H9 (cell line): Measurements from ENCODE around the gene METTL4. TPM values are rescaled to one million over a fixed set of nuclear protein-coding genes. Genes with fewer than 3 reads are reported as not detected.

Experiments
- DNase-seq: peaks from one replicate; pipeline ENCODE4 v3.0.0-alpha.2; 2017
- H2AFZ ChIP-seq: one replicate; pipeline ENCODE4 v1.6.1; 2013; ENCODE audit warnings: mild to moderate bottlenecking, low read length, control low read depth, moderate library complexity
- H2AK5ac ChIP-seq: 2 replicates; pipeline ENCODE4 v1.6.1; 2013; ENCODE audit warnings: low read length, control low read depth, mixed read lengths; ENCODE audit not compliant: insufficient read length
- H2BK120ac ChIP-seq: one replicate; pipeline ENCODE4 v1.6.1; 2013; ENCODE audit warnings: low read depth, mild to moderate bottlenecking, low read length, control low read depth, inconsistent platforms; ENCODE audit not compliant: poor library complexity, severe bottlenecking
- H2BK12ac ChIP-seq: 2 replicates; pipeline ENCODE4 v1.6.1; 2013; ENCODE audit warnings: low read length, control low read depth, mixed read lengths, low read depth; ENCODE audit not compliant: insufficient read length
- H2BK15ac ChIP-seq: 2 replicates; pipeline ENCODE4 v1.6.1; 2013; ENCODE audit warnings: low read depth, low read length, control low read depth
- H2BK20ac ChIP-seq: one replicate; pipeline ENCODE4 v1.6.1; 2013; ENCODE audit warnings: low read depth, mild to moderate bottlenecking, low read length, control low read depth, inconsistent platforms; ENCODE audit not compliant: poor library complexity, severe bottlenecking
- H2BK5ac ChIP-seq: 2 replicates; pipeline ENCODE4 v1.6.1; 2013; ENCODE audit warnings: low read length, control low read depth, mixed read lengths; ENCODE audit not compliant: insufficient read length
- H3K14ac ChIP-seq: 2 replicates; pipeline ENCODE4 v1.6.1; 2013; ENCODE audit warnings: low read length, control low read depth; ENCODE audit not compliant: insufficient read depth
- H3K18ac ChIP-seq: 2 replicates; pipeline ENCODE4 v1.6.1; 2013; ENCODE audit warnings: low read depth, mild to moderate bottlenecking, mixed read lengths, low read length, control low read depth; ENCODE audit not compliant: insufficient read length
- H3K23ac ChIP-seq: 2 replicates; pipeline ENCODE4 v1.6.1; 2013; ENCODE audit warnings: low read length, control low read depth, mixed read lengths, low read depth; ENCODE audit not compliant: insufficient read length
- H3K23me2 ChIP-seq: 2 replicates; pipeline ENCODE4 v1.6.1; 2013; ENCODE audit warnings: low read depth, mild to moderate bottlenecking, mixed read lengths, low read length, control low read depth; ENCODE audit not compliant: insufficient read length, poor library complexity, severe bottlenecking
- H3K27ac ChIP-seq: 2 replicates; pipeline ENCODE4 v1.5.1; 2013; ENCODE audit warnings: low read length, control low read depth, mixed read lengths, low read depth; ENCODE audit not compliant: insufficient read length
- H3K27me3 ChIP-seq: 2 replicates; pipeline ENCODE4 v1.6.1; 2013; ENCODE audit warnings: low read length, control low read depth, inconsistent platforms; ENCODE audit not compliant: insufficient read depth
- H3K4ac ChIP-seq: 2 replicates; pipeline ENCODE4 v1.6.1; 2013; ENCODE audit warnings: low read depth, mild to moderate bottlenecking, control low read depth, inconsistent platforms, low read length, moderate library complexity
- H3K4me1 ChIP-seq: 2 replicates; pipeline ENCODE4 v1.6.1; 2013; ENCODE audit warnings: low read length, control low read depth, inconsistent platforms; ENCODE audit not compliant: insufficient read depth
- H3K4me2 ChIP-seq: 2 replicates; pipeline ENCODE4 v1.6.1; 2013; ENCODE audit warnings: low read length, control low read depth, mixed read lengths; ENCODE audit not compliant: insufficient read length, insufficient read depth
- H3K56ac ChIP-seq: 2 replicates; pipeline ENCODE4 v1.6.1; 2013; ENCODE audit warnings: low read depth, mild to moderate bottlenecking, mixed read lengths, low read length, control low read depth; ENCODE audit not compliant: insufficient read length
- H3K79me1 ChIP-seq: 2 replicates; pipeline ENCODE4 v1.6.1; 2013; ENCODE audit warnings: low read depth, mild to moderate bottlenecking, moderate library complexity, low read length, control low read depth, inconsistent platforms; ENCODE audit not compliant: insufficient read depth, poor library complexity, severe bottlenecking
- H3K79me2 ChIP-seq: 2 replicates; pipeline ENCODE4 v1.6.1; 2013; ENCODE audit warnings: low read length, control low read depth, inconsistent platforms; ENCODE audit not compliant: insufficient read depth
- H3K9ac ChIP-seq: 2 replicates; pipeline ENCODE4 v1.6.1; 2013; ENCODE audit warnings: low read length, control low read depth, mixed read lengths; ENCODE audit not compliant: insufficient read length; ENCODE audit errors: extremely low read depth
- H3K9me3 ChIP-seq: one replicate; pipeline ENCODE4 v1.6.1; 2013; ENCODE audit warnings: low read depth, low read length, inconsistent platforms; ENCODE audit not compliant: control insufficient read depth
- H3T11ph ChIP-seq: one replicate; pipeline ENCODE4 v1.6.1; 2013; ENCODE audit warnings: mild to moderate bottlenecking, low read length, control low read depth, inconsistent platforms
- H4K20me1 ChIP-seq: one replicate; pipeline ENCODE4 v1.6.1; 2013; ENCODE audit not compliant: control insufficient read depth, insufficient read length, insufficient read depth
- H4K5ac ChIP-seq: 2 replicates; pipeline ENCODE4 v1.6.1; 2013; ENCODE audit warnings: low read depth, mild to moderate bottlenecking, mixed read lengths, low read length, control low read depth; ENCODE audit not compliant: insufficient read length
- H4K8ac ChIP-seq: replicated peaks from 2 replicates; pipeline ENCODE4 v1.6.1; 2013; ENCODE audit warnings: low read length, control low read depth, mixed read lengths, low read depth; ENCODE audit not compliant: insufficient read length
- H4K91ac ChIP-seq: 2 replicates; pipeline ENCODE4 v1.6.1; 2013; ENCODE audit warnings: low read depth, mild to moderate bottlenecking, moderate library complexity, mixed read lengths, low read length, control low read depth; ENCODE audit not compliant: insufficient read length
- H3K27ac Mint-ChIP-seq, 3 experiments: 2 replicates in 2 of 3; 3 replicates in 1 of 3; pipeline ENCODE4 v1.8.0; 2020 to 2021; ENCODE audit warnings: mixed read lengths in 3 of 3, mild to moderate bottlenecking in 1 of 3, moderate library complexity in 1 of 3
- H3K27me3 Mint-ChIP-seq: 2 replicates; pipeline ENCODE4 v1.8.0; 2021; ENCODE audit warnings: low read depth, mild to moderate bottlenecking, moderate library complexity, mixed read lengths
- H3K36me3 Mint-ChIP-seq, 3 experiments: 2 replicates in 2 of 3; 3 replicates in 1 of 3; pipeline ENCODE4 v1.8.0; 2020 to 2021; ENCODE audit warnings: low read depth in 3 of 3, mixed read lengths in 3 of 3; ENCODE audit not compliant: insufficient read depth in 1 of 3
- H3K4me1 Mint-ChIP-seq, 2 experiments: 2 replicates each; pipeline ENCODE4 v1.8.0; 2020; ENCODE audit warnings: mixed read lengths in 2 of 2
- H3K4me3 Mint-ChIP-seq, 2 experiments: 2 replicates in 1 of 2; 3 replicates in 1 of 2; pipeline ENCODE4 v1.8.0; 2020 to 2021; ENCODE audit warnings: mild to moderate bottlenecking in 2 of 2, mixed read lengths in 2 of 2, moderate library complexity in 1 of 2
- H3K9me3 Mint-ChIP-seq, 2 experiments: 2 replicates in 1 of 2; 3 replicates in 1 of 2; pipeline ENCODE4 v1.8.0; 2020; ENCODE audit warnings: mild to moderate bottlenecking in 2 of 2, mixed read lengths in 2 of 2, moderate library complexity in 1 of 2
- WGBS: extraction: QIAGEN DNeasy Blood & Tissue Kit; methylation state at CpG from one replicate; pipeline ENCODE4 v1.1.7; 2013; ENCODE audit warnings: missing lambda C conversion rate, low lambda C conversion rate, mixed read lengths; ENCODE audit not compliant: insufficient read length; ENCODE audit errors: extremely low coverage; 5-methylcytosine and 5-hydroxymethylcytosine counted together
- total RNA-seq: library from RNA; stranded (reverse); gene quantifications from 2 replicates; pipeline ENCODE4 v1.2.1, GENCODE V29; 2021
- TF ChIP-seq, protein P1 (sequence below): fragments of 200-600 bp; sonication (generic); conservative IDR thresholded peaks from 3 replicates; pipeline ENCODE4 v1.8.0; 2021; ENCODE audit warnings: antibody characterized with exemption, mild to moderate bottlenecking

METTL4 gene
- total RNA-seq, 1 experiment from 2014 or later, result 14.2 TPM

- H4K91ac ChIP-seq, result no peak overlapping the region
These were observed 21.8 kb downstream of the METTL4 start for GRCh38 chr18:2549462-2549861.

More at GRCh38 chr18:2549462-2549861, 21.8 kb downstream of the METTL4 start:
- no peaks in the 10 kb centered on the region for H3K79me1 ChIP-seq
- no peak overlapping the region for H2BK15ac ChIP-seq
- no peak overlapping the region for H3K27ac Mint-ChIP-seq
- H2AK5ac ChIP-seq, result no peak overlapping the region
- no peak overlapping the region for H3K56ac ChIP-seq
- no peaks in the 10 kb centered on the region for H3K9me3 ChIP-seq
- H3K9me3 Mint-ChIP-seq, result no peaks in the 10 kb centered on the region
- no peaks in the 10 kb centered on the region for H3K27me3 ChIP-seq
- H2BK20ac ChIP-seq, result no peak overlapping the region
- no peaks in the 10 kb centered on the region for H3K23me2 ChIP-seq
- H3K27me3 Mint-ChIP-seq, result no peaks in the 10 kb centered on the region
- H3K23ac ChIP-seq, result no peak overlapping the region
- H3K9ac ChIP-seq, result no peak overlapping the region
- DNase-seq, result no peak
- WGBS, result no CpG with 5 or more reads among the region's 2 CpGs
- H3K27ac ChIP-seq, result no peak overlapping the region
- H2BK5ac ChIP-seq, result no peak overlapping the region
- no peak overlapping the region for H3K4ac ChIP-seq
- H4K5ac ChIP-seq, result no peak overlapping the region
- H3K18ac ChIP-seq, result no peak overlapping the region
- H3K36me3 Mint-ChIP-seq, result peaks cover 5 to 20% (median 14%) of the 10 kb centered on the region in 3 experiments; a peak in 6 of 7 replicates
- H3K4me1 Mint-ChIP-seq, result no peaks in the 10 kb centered on the region
- H4K20me1 ChIP-seq, result no peaks in the 10 kb centered on the region
- H3K79me2 ChIP-seq, result no peaks in the 10 kb centered on the region
- H2BK12ac ChIP-seq, result no peak overlapping the region
- no peaks in the 10 kb centered on the region for H3K4me1 ChIP-seq
- H3K4me3 Mint-ChIP-seq, result no peak overlapping the region
- H3K4me2 ChIP-seq, result no peak overlapping the region
- H2AFZ ChIP-seq, result no peak overlapping the region
- H4K8ac ChIP-seq, result no peak overlapping the region
- TF ChIP-seq, protein P1, sequence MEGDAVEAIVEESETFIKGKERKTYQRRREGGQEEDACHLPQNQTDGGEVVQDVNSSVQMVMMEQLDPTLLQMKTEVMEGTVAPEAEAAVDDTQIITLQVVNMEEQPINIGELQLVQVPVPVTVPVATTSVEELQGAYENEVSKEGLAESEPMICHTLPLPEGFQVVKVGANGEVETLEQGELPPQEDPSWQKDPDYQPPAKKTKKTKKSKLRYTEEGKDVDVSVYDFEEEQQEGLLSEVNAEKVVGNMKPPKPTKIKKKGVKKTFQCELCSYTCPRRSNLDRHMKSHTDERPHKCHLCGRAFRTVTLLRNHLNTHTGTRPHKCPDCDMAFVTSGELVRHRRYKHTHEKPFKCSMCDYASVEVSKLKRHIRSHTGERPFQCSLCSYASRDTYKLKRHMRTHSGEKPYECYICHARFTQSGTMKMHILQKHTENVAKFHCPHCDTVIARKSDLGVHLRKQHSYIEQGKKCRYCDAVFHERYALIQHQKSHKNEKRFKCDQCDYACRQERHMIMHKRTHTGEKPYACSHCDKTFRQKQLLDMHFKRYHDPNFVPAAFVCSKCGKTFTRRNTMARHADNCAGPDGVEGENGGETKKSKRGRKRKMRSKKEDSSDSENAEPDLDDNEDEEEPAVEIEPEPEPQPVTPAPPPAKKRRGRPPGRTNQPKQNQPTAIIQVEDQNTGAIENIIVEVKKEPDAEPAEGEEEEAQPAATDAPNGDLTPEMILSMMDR, result no peak
- no peak overlapping the region for H2BK120ac ChIP-seq
- H3K14ac ChIP-seq, result no peak overlapping the region
- H3T11ph ChIP-seq, result no peak overlapping the region
